MM.1S (cell line): ENCODE measurements around the gene FBLL1.

Experiments
- DNase-seq: peaks from one replicate; pipeline ENCODE4 v3.0.0-alpha.2; 2015
- H2AFZ ChIP-seq: fragments of 300-600 bp; sonication (generic); 2 replicates; pipeline ENCODE4 v1.6.0; 2016; ENCODE audit warnings: antibody characterized with exemption, low read length
- H3F3A ChIP-seq: fragments of 300-600 bp; sonication (generic); 2 replicates; pipeline ENCODE4 v1.6.1; 2016; ENCODE audit warnings: mild to moderate bottlenecking, antibody characterized with exemption, low read length, moderate library complexity, mixed read lengths; ENCODE audit not compliant: insufficient read depth
- H3K27ac ChIP-seq: fragments of 300-600 bp; sonication (generic); 2 replicates; pipeline ENCODE4 v1.5.1; 2016; ENCODE audit warnings: mild to moderate bottlenecking, low read length
- H3K27me3 ChIP-seq: fragments of 300-600 bp; sonication (generic); replicated peaks from 2 replicates; pipeline ENCODE4 v1.6.0; 2016; ENCODE audit warnings: low read length; ENCODE audit not compliant: insufficient read depth
- H3K36me3 ChIP-seq: fragments of 300-600 bp; sonication (generic); replicated peaks from 2 replicates; pipeline ENCODE4 v1.6.1; 2016; ENCODE audit warnings: mild to moderate bottlenecking, low read length, mixed read lengths; ENCODE audit not compliant: insufficient read depth
- H3K4me1 ChIP-seq: fragments of 300-600 bp; sonication (generic); 2 replicates; pipeline ENCODE4 v1.6.1; 2016; ENCODE audit warnings: low read length, mixed read lengths
- H3K4me2 ChIP-seq: fragments of 300-600 bp; sonication (generic); 2 replicates; pipeline ENCODE4 v1.6.0; 2016; ENCODE audit warnings: low read depth, low read length
- H3K4me3 ChIP-seq: fragments of 300-600 bp; sonication (generic); 2 replicates; pipeline ENCODE4 v1.5.1; 2016; ENCODE audit warnings: low read length, mixed read lengths
- H3K79me2 ChIP-seq: fragments of 300-600 bp; sonication (generic); 2 replicates; pipeline ENCODE4 v1.6.1; 2016; ENCODE audit warnings: mixed run types, low read length, mixed read lengths
- H3K9ac ChIP-seq: fragments of 300-600 bp; sonication (generic); 2 replicates; pipeline ENCODE4 v1.6.1; 2016; ENCODE audit warnings: low read length, mixed read lengths
- H3K9me2 ChIP-seq: fragments of 300-600 bp; sonication (generic); replicated peaks from 2 replicates; pipeline ENCODE4 v1.6.1; 2016; ENCODE audit warnings: mild to moderate bottlenecking, low read length, mixed read lengths; ENCODE audit not compliant: insufficient read depth
- H3K9me3 ChIP-seq: fragments of 300-600 bp; sonication (generic); replicated peaks from 2 replicates; pipeline ENCODE4 v1.6.1; 2016; ENCODE audit warnings: mild to moderate bottlenecking, low read length, mixed read lengths; ENCODE audit not compliant: insufficient read depth
- H4K20me1 ChIP-seq: fragments of 300-600 bp; sonication (generic); 2 replicates; pipeline ENCODE4 v1.6.1; 2016; ENCODE audit warnings: mild to moderate bottlenecking, low read length, moderate library complexity, mixed read lengths; ENCODE audit not compliant: insufficient read depth
- EZH2 ChIP-seq: fragments of 300-600 bp; sonication (generic); optimal IDR thresholded peaks from 2 replicates; pipeline ENCODE3; 2017; ENCODE audit warnings: low read depth, mild to moderate bottlenecking, antibody characterized with exemption, low read length, mixed read lengths
- EZH2phosphoT487 ChIP-seq: fragments of 300-600 bp; sonication (generic); IDR thresholded peaks from 2 replicates; pipeline ENCODE4 v1.6.1; 2018; ENCODE audit warnings: antibody characterized with exemption, low read length
- TF ChIP-seq, protein P1 (sequence below): fragments of 300-600 bp; sonication (generic); IDR thresholded peaks from 2 replicates; pipeline ENCODE4 v1.5.1; 2016; ENCODE audit warnings: antibody characterized with exemption, low read length, mixed read lengths

The FBLL1 gene

DNA sequence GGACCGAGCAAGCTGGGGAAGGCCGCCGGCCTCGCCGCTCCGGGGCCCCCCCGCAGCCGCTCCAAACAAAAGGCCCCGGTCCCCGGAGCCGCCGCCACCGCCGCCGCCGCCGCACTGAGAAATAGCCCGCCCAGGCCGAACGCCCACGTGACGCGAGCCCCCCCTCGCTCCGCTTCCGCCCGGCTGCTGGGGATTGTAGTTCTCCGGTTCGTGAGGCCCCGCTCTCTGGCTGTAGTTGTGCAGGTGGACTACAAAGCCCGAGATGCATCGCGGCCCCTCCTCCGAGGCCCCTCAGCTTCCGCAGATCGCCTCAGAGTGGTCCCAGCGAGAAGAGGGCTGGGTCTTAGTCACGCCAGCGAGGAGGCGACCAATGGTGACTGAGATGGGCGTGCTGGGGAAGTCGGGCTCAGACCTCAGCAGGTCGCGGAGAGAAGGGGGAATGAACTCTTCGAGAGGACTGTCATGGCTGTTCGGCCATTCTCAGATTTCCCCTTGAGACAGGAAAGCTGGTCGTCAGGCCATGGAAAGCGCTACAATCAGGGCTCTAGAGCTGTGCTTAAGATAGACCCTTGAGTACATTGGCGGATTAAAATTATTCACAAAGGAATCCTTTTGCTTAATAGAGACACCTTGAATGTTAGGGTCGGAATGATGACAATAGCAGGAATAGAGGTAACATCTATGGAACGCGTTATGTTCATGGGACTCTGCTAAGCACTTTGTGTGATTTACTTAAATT, 50.6 kb downstream of the FBLL1 start:
- Histone ChIP-seq H3K79me2 (peaks cover 45% of the 10 kb centered on the region), H3K4me1 (peaks cover 22% of the 10 kb centered on the region), H3K9me2 (no peaks in the 10 kb centered on the region), H3K9me3 (no peaks in the 10 kb centered on the region), H3F3A (0 out of 2 replicates have a peak, but pooled peaks cover 6% of the 10 kb centered on the region), H2AFZ (peak overlapping the region; percentile 77), H3K9ac (peak overlapping the region; percentile 94), H3K4me2 (peak overlapping the region; percentile 92), H3K27me3 (no peaks in the 10 kb centered on the region), H4K20me1 (no peaks in the 10 kb centered on the region; the same call in 1 of the 2 replicates), H3K27ac (peak overlapping the region; percentile 76), H3K4me3 (peak overlapping the region; percentile 66), H3K36me3 (no peaks in the 10 kb centered on the region)
- TF ChIP-seq EZH2 (no peak), EZH2phosphoT487 (no peak)
- TF ChIP-seq, protein P1, sequence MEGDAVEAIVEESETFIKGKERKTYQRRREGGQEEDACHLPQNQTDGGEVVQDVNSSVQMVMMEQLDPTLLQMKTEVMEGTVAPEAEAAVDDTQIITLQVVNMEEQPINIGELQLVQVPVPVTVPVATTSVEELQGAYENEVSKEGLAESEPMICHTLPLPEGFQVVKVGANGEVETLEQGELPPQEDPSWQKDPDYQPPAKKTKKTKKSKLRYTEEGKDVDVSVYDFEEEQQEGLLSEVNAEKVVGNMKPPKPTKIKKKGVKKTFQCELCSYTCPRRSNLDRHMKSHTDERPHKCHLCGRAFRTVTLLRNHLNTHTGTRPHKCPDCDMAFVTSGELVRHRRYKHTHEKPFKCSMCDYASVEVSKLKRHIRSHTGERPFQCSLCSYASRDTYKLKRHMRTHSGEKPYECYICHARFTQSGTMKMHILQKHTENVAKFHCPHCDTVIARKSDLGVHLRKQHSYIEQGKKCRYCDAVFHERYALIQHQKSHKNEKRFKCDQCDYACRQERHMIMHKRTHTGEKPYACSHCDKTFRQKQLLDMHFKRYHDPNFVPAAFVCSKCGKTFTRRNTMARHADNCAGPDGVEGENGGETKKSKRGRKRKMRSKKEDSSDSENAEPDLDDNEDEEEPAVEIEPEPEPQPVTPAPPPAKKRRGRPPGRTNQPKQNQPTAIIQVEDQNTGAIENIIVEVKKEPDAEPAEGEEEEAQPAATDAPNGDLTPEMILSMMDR = no peak
- DNase-seq = peak; percentile 99

DNA sequence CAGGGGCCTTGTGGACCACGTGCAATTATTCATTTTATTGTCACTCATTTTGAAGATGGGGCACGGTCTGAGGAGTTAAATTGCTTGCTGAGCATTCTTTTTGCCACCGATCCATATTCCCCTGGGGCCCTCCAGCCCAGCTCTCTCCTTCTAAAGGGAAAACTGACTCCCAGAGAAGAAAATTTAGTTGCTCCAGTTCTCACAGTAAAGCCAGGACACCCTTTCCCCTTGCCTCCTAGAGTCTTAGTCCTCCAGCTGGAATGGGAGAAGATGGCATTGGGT, 51.1 kb downstream of the FBLL1 start:
- peak overlapping the region; percentile 61 for H3K9ac ChIP-seq
- H2AFZ ChIP-seq = peak overlapping the region; percentile 77
- H3K4me2 ChIP-seq = peak overlapping the region; percentile 92
- no peaks in the 10 kb centered on the region for H3K9me3 ChIP-seq
- peak overlapping the region; percentile 76 for H3K27ac ChIP-seq
- H4K20me1 ChIP-seq = no peaks in the 10 kb centered on the region; the same call in 1 of the 2 replicates
- no peaks in the 10 kb centered on the region for H3K27me3 ChIP-seq
- no peak for TF ChIP-seq EZH2
- TF ChIP-seq, protein P1 = no peak
- no peak for TF ChIP-seq EZH2phosphoT487
- peaks cover 11% of the 10 kb centered on the region for H3F3A ChIP-seq
- H3K79me2 ChIP-seq = peaks cover 40% of the 10 kb centered on the region
- H3K4me1 ChIP-seq = peaks cover 28% of the 10 kb centered on the region
- H3K36me3 ChIP-seq = no peaks in the 10 kb centered on the region
- no peaks in the 10 kb centered on the region for H3K9me2 ChIP-seq
- no peak for DNase-seq
- peak overlapping the region; percentile 66 for H3K4me3 ChIP-seq
